IMR-90 (cell line): ENCODE results near the gene HADHB. TPM values are rescaled to one million over a fixed set of nuclear protein-coding genes. Genes with fewer than 3 reads are reported as not detected.

Experiments
- ATAC-seq: fragments of 200-7000 bp; cut with Tn5 transposase; 2 replicates; pipeline ENCODE4 v1.9.1; 2020; ENCODE audit warnings: low read depth, mild to moderate bottlenecking, moderate library complexity
- BruUV-seq: library from RNA; stranded (reverse); fragments of 400-500 nt; replicated peaks from 2 replicates; lab custom pipeline; 2021; lab: Mats Ljungman, UMichigan
- CTCF ChIA-PET: fragments of 300-600 bp; formaldehyde crosslinking; extraction: SDS; loops from one replicate; lab custom pipeline; 2021; ENCODE audit warnings: antibody characterized with exemption; lab: Yijun Ruan, JAX
- POLR2A ChIA-PET: fragments of 300-600 bp; sonication (Branson Sonifier 250); formaldehyde crosslinking; loops from one replicate; lab custom pipeline; 2022; ENCODE audit warnings: antibody characterized with exemption; ENCODE audit not compliant: unreplicated experiment; lab: Charles Lee
- DNase-seq: peaks from one replicate; pipeline ENCODE4 v3.0.0; 2013
- H2AFZ ChIP-seq: replicated peaks from 2 replicates; pipeline ENCODE3; 2013; ENCODE audit warnings: low read length, mild to moderate bottlenecking; ENCODE audit not compliant: poor library complexity
- H2AK5ac ChIP-seq: 2 replicates; pipeline ENCODE4 v1.6.1; 2013; ENCODE audit warnings: low read depth, low read length, inconsistent platforms
- H2AK9ac ChIP-seq: replicated peaks from 2 replicates; pipeline ENCODE3; 2013; ENCODE audit warnings: mild to moderate bottlenecking, low read depth, low read length, moderate library complexity; ENCODE audit not compliant: poor library complexity
- H2BK120ac ChIP-seq: 2 replicates; pipeline ENCODE4 v1.6.1; 2013; ENCODE audit warnings: low read depth, low read length, inconsistent platforms
- H2BK15ac ChIP-seq: 3 replicates; pipeline ENCODE4 v1.6.1; 2013; ENCODE audit warnings: low read depth, low read length, inconsistent platforms
- H2BK20ac ChIP-seq: 2 replicates; pipeline ENCODE4 v1.6.1; 2013; ENCODE audit warnings: low read depth, mild to moderate bottlenecking, inconsistent platforms, low read length, moderate library complexity
- H2BK5ac ChIP-seq: 2 replicates; pipeline ENCODE4 v1.6.1; 2013; ENCODE audit warnings: mild to moderate bottlenecking, low read depth, low read length, inconsistent platforms; ENCODE audit not compliant: poor library complexity, severe bottlenecking
- H3K14ac ChIP-seq: replicated peaks from 2 replicates; pipeline ENCODE4 v1.6.1; 2013; ENCODE audit warnings: low read depth, low read length, inconsistent platforms
- H3K18ac ChIP-seq: 2 replicates; pipeline ENCODE4 v1.6.1; 2013; ENCODE audit warnings: low read depth, low read length, control low read depth
- H3K23ac ChIP-seq: 2 replicates; pipeline ENCODE4 v1.6.1; 2013; ENCODE audit warnings: low read depth, low read length, inconsistent platforms
- H3K27ac ChIP-seq: 2 replicates; pipeline ENCODE4 v1.5.1; 2013; ENCODE audit warnings: mild to moderate bottlenecking, control low read depth, low read length; ENCODE audit not compliant: insufficient read depth
- H3K27me3 ChIP-seq: 2 replicates; pipeline ENCODE4 v1.6.1; 2013; ENCODE audit warnings: low read length; ENCODE audit not compliant: control insufficient read depth, insufficient read depth
- H3K36me3 ChIP-seq: 2 replicates; pipeline ENCODE4 v1.6.1; 2013; ENCODE audit warnings: low read length, mixed read lengths; ENCODE audit not compliant: control insufficient read depth, insufficient read depth
- H3K4ac ChIP-seq: 2 replicates; pipeline ENCODE4 v1.6.1; 2013; ENCODE audit warnings: low read depth, low read length, inconsistent platforms
- H3K4me1 ChIP-seq: 2 replicates; pipeline ENCODE4 v1.6.1; 2013; ENCODE audit warnings: low read length, mixed read lengths; ENCODE audit not compliant: control insufficient read depth, insufficient read depth
- H3K4me2 ChIP-seq: 2 replicates; pipeline ENCODE4 v1.6.1; 2013; ENCODE audit warnings: low read depth, mild to moderate bottlenecking, control low read depth, low read length, moderate library complexity
- H3K4me3 ChIP-seq: 2 replicates; pipeline ENCODE4 v1.5.1; 2013; ENCODE audit warnings: low read depth, mild to moderate bottlenecking, control low read depth, low read length, moderate library complexity; ENCODE audit not compliant: insufficient read depth
- H3K56ac ChIP-seq: 2 replicates; pipeline ENCODE4 v1.6.1; 2013; ENCODE audit warnings: low read length, inconsistent platforms; ENCODE audit not compliant: insufficient read depth; ENCODE audit errors: extremely low read depth
- H3K79me1 ChIP-seq, 2 experiments: 2 replicates each; pipeline ENCODE4 v1.6.1; 2013; ENCODE audit warnings: low read length in 2 of 2, inconsistent platforms in 1 of 2, low read depth in 1 of 2
- H3K9ac ChIP-seq: 2 replicates; pipeline ENCODE4 v1.6.1; 2013; ENCODE audit warnings: low read depth, low read length, control low read depth
- H3K9me1 ChIP-seq: 2 replicates; pipeline ENCODE4 v1.6.1; 2013; ENCODE audit warnings: low read length, inconsistent platforms; ENCODE audit not compliant: insufficient read depth
- H3K9me3 ChIP-seq: 2 replicates; pipeline ENCODE4 v1.6.1; 2013; ENCODE audit warnings: low read length; ENCODE audit not compliant: control insufficient read depth, insufficient read depth
- H4K20me1 ChIP-seq: 2 replicates; pipeline ENCODE4 v1.6.1; 2013; ENCODE audit warnings: low read length, inconsistent platforms; ENCODE audit not compliant: insufficient read depth
- H4K5ac ChIP-seq: 2 replicates; pipeline ENCODE4 v1.6.1; 2013; ENCODE audit warnings: mild to moderate bottlenecking, low read depth, low read length, control low read depth
- H4K8ac ChIP-seq, 2 experiments: 2 replicates each; pipeline ENCODE4 v1.6.1; 2013; ENCODE audit warnings: low read depth in 2 of 2, low read length in 2 of 2, control low read depth in 1 of 2, inconsistent platforms in 1 of 2
- H4K91ac ChIP-seq: 2 replicates; pipeline ENCODE4 v1.6.1; 2013; ENCODE audit warnings: low read depth, low read length, inconsistent platforms; ENCODE audit not compliant: insufficient read depth
- BHLHE40 ChIP-seq: fragments of 150-350 bp; IDR thresholded peaks from 2 replicates; pipeline ENCODE4 v1.6.1; 2016; ENCODE audit warnings: mild to moderate bottlenecking, low read depth, low read length
- CEBPB ChIP-seq: IDR thresholded peaks from 2 replicates; pipeline ENCODE4 v1.6.1; 2012; ENCODE audit warnings: low read depth, low read length, improper control_type of control experiment
- CHD1 ChIP-seq: IDR thresholded peaks from 2 replicates; pipeline ENCODE4 v1.6.1; 2012; ENCODE audit warnings: low read depth, low read length, improper control_type of control experiment
- MAFK ChIP-seq: IDR thresholded peaks from 2 replicates; pipeline ENCODE4 v1.6.1; 2012; ENCODE audit warnings: low read depth, low read length, improper control_type of control experiment
- MAZ ChIP-seq: IDR thresholded peaks from 2 replicates; pipeline ENCODE4 v1.6.1; 2012; ENCODE audit warnings: low read depth, mild to moderate bottlenecking, low read length, improper control_type of control experiment, moderate library complexity, borderline replicate concordance
- USF2 ChIP-seq: fragments of 150-350 bp; IDR thresholded peaks from 2 replicates; pipeline ENCODE4 v1.6.1; 2017; ENCODE audit warnings: mild to moderate bottlenecking, antibody characterized with exemption, low read length, low read depth
- WGBS, 2 experiments: methylation state at CpG; one replicate each; pipeline versions ENCODE4 v1.1.5 to v1.1.7; 2013; ENCODE audit warnings: missing lambda C conversion rate in 2 of 2; ENCODE audit not compliant: insufficient read length in 1 of 2; ENCODE audit errors: extremely low coverage in 2 of 2; 5-methylcytosine and 5-hydroxymethylcytosine counted together
- dilution Hi-C: fragments of 300-500 bp; cut with HindIII; formaldehyde crosslinking; loops from one replicate; pipeline ENCODE4 v1.14.3; 2018; ENCODE audit warnings: low sequenced_read_pairs; ENCODE audit not compliant: unreplicated experiment
- in situ Hi-C: fragments of 300-500 bp; cut with MboI; formaldehyde crosslinking; loops from 3 replicates; pipeline ENCODE4 v1.14.3; 2019; ENCODE audit warnings: low sequenced_read_pairs, inconsistent platforms, mixed read lengths
- intact Hi-C: fragments of 100-400 bp; cut with micrococcal nuclease; formaldehyde crosslinking; loops from 2 replicates; pipeline ENCODE4 v1.10.0; 2022
- polyA plus RNA-seq, 3 experiments: library from polyadenylated mRNA; depleted of rRNA; stranded (reverse); fragments of >200 nt; gene quantifications; 2 replicates each; pipeline ENCODE4 v1.2.3, GENCODE V29; 2012; ENCODE audit warnings: low replicate concordance in 1 of 3
- total RNA-seq: library from RNA; depleted of rRNA; stranded (reverse); fragments of >200 nt; gene quantifications from 2 replicates; pipeline ENCODE4 v1.2.3, GENCODE V29; 2012

The HADHB gene
- total and polyA plus RNA-seq, 2 of the 4 experiments (the other 2 are of a cell fraction), result 67.9 to 79.8 TPM

- no peak overlapping the region for H4K91ac ChIP-seq
- DNase-seq, result no peak
- H2AK9ac ChIP-seq, result no peak overlapping the region
- H3K4me2 ChIP-seq, result no peak overlapping the region
- H4K8ac ChIP-seq, result no peak overlapping the region
- no peak overlapping the region for H3K9ac ChIP-seq
- H2AK5ac ChIP-seq, result no peak overlapping the region
- H3K4ac ChIP-seq, result no peak overlapping the region
- H3K14ac ChIP-seq, result no peak overlapping the region
- CTCF ChIA-PET, result no interaction called here
- no peak overlapping the region for H2BK5ac ChIP-seq
- no peak overlapping the region for H3K27ac ChIP-seq
- no peak overlapping the region for H2BK15ac ChIP-seq
- no peak overlapping the region for H3K23ac ChIP-seq
- H3K36me3 ChIP-seq, result peaks cover 13% of the 10 kb centered on the region
- no peak for ATAC-seq
- H3K79me1 ChIP-seq, result no peaks in the 10 kb centered on the region
- H3K9me3 ChIP-seq, result no peaks in the 10 kb centered on the region
- in situ Hi-C loops (no loop called here), dilution Hi-C loops (no loop called here), intact Hi-C loops (no loop called here)
- H3K4me3 ChIP-seq, result no peak overlapping the region
- no peak overlapping the region for H4K5ac ChIP-seq
- WGBS, 2 experiments, result no CpG with 5 or more reads among the region's 1 CpG
- BruUV-seq, result no TSS peak
- peaks cover 2% of the 10 kb centered on the region; the same call in 1 of the 2 replicates for H3K9me1 ChIP-seq
- no peak overlapping the region for H2BK120ac ChIP-seq
- no peaks in the 10 kb centered on the region for H3K27me3 ChIP-seq
- no peaks in the 10 kb centered on the region for H3K4me1 ChIP-seq
- no peak overlapping the region for H3K18ac ChIP-seq
- TF ChIP-seq CHD1 (no peak), MAFK (no peak), MAZ (no peak), BHLHE40 (no peak), USF2 (no peak), CEBPB (no peak)
- H2BK20ac ChIP-seq, result no peak overlapping the region
- POLR2A ChIA-PET, result no interaction called here
- H3K56ac ChIP-seq, result no peak overlapping the region
- H4K20me1 ChIP-seq, result no peaks in the 10 kb centered on the region
- no peak overlapping the region for H2AFZ ChIP-seq
Observed at GRCh38 chr2:26290001-26290400, 45.3 kb downstream of the HADHB start.
